PFSK-1 (cell line): ENCODE data around the gene CHST2.

Experiments
- FOXP2 ChIP-seq: optimal IDR thresholded peaks from 2 replicates; pipeline ENCODE3; 2011; ENCODE audit warnings: borderline replicate concordance, control low read depth, inconsistent platforms; ENCODE audit not compliant: insufficient read depth; ENCODE audit errors: extremely low read length, extremely low read depth
- POLR2AphosphoS5 ChIP-seq: IDR thresholded peaks from 2 replicates; pipeline ENCODE4 v1.6.1; 2012; ENCODE audit warnings: low read depth, mild to moderate bottlenecking, control low read depth, low read length, moderate library complexity
- REST ChIP-seq, 2 experiments: IDR thresholded peaks; 2 replicates each; pipeline versions ENCODE4 v1.6.1 to v1.8.0; 2011 to 2012; ENCODE audit warnings: low read depth in 2 of 2, low read length in 2 of 2, control low read depth in 1 of 2, inconsistent platforms in 1 of 2, mild to moderate bottlenecking in 1 of 2, moderate library complexity in 1 of 2; ENCODE audit not compliant: insufficient read depth in 1 of 2
- SIN3A ChIP-seq: IDR thresholded peaks from 2 replicates; pipeline ENCODE4 v1.6.1; 2012; ENCODE audit warnings: mild to moderate bottlenecking, low read length, moderate library complexity, borderline replicate concordance; ENCODE audit not compliant: insufficient read depth
- TAF1 ChIP-seq: IDR thresholded peaks from 2 replicates; pipeline ENCODE4 v1.6.1; 2012; ENCODE audit warnings: low read length, control low read depth, borderline replicate concordance; ENCODE audit not compliant: insufficient read depth

The CHST2 gene

GRCh38 chr3:143088835-143089234 lies 30.7 kb upstream of the CHST2 start:
- TF ChIP-seq POLR2AphosphoS5 (no peak), FOXP2 (no peak), TAF1 (no peak), REST (IDR thresholded peaks at IDR 0.05; ENCODE audit: insufficient read depth in 1 of 2, low read depth in 2 of 2, low read length in 2 of 2) (no peak), SIN3A (no peak)

- no peak for TF ChIP-seq TAF1
- TF ChIP-seq REST (IDR thresholded peaks at IDR 0.05; ENCODE audit: insufficient read depth in 1 of 2, low read depth in 2 of 2, low read length in 2 of 2) = no peak
- TF ChIP-seq FOXP2 = no peak
- TF ChIP-seq POLR2AphosphoS5 = no peak
- no peak for TF ChIP-seq SIN3A
Measured at GRCh38 chr3:143089965-143090364, 29.6 kb upstream of the CHST2 start.

- TF ChIP-seq SIN3A = no peak
Measured at GRCh38 chr3:143090486-143090885, 29.1 kb upstream of the CHST2 start.

GRCh38 chr3:143090976-143091837 lies 28.4 kb upstream of the CHST2 start:
- no peak for TF ChIP-seq TAF1
- no peak for TF ChIP-seq POLR2AphosphoS5
- TF ChIP-seq SIN3A = no peak
- no peak for TF ChIP-seq FOXP2
- TF ChIP-seq REST (IDR thresholded peaks at IDR 0.05; ENCODE audit: insufficient read depth in 1 of 2, low read depth in 2 of 2, low read length in 2 of 2) = no peak

- no peak for TF ChIP-seq SIN3A
- no peak for TF ChIP-seq REST (IDR thresholded peaks at IDR 0.05; ENCODE audit: insufficient read depth in 1 of 2, low read depth in 2 of 2, low read length in 2 of 2)
Measured at GRCh38 chr3:143092191-143092590, 27.4 kb upstream of the CHST2 start.
